AG04450 (cell line): ENCODE data around the gene RNF43. TPM values are rescaled to one million over a fixed set of nuclear protein-coding genes. Genes with fewer than 3 reads are reported as not detected.

Source experiments
- CTCF ChIA-PET: fragments of 300-600, 350-600 bp; formaldehyde crosslinking; extraction: SDS; loops from one replicate; lab custom pipeline; 2022; ENCODE audit warnings: antibody characterized with exemption, inconsistent platforms; lab: Charles Lee
- POLR2A ChIA-PET: fragments of 350-600 bp; formaldehyde crosslinking; extraction: SDS; loops from one replicate; lab custom pipeline; 2021; ENCODE audit warnings: antibody characterized with exemption, inconsistent platforms; lab: Yijun Ruan, JAX
- DNase-seq: peaks from one replicate; pipeline ENCODE4 v3.0.0-alpha.2; 2011; ENCODE audit warnings: low read depth, low spot score
- H3K27ac ChIP-seq: one replicate; pipeline ENCODE4 v1.5.1; 2012; ENCODE audit warnings: low read depth, low read length, control low read depth
- H3K27me3 ChIP-seq: one replicate; pipeline ENCODE4 v1.6.0; 2012; ENCODE audit warnings: low read length; ENCODE audit not compliant: control insufficient read depth, insufficient read depth
- H3K4me3 ChIP-seq: 2 replicates; pipeline ENCODE4 v1.5.1; 2011; ENCODE audit warnings: mild to moderate bottlenecking, low read depth, low read length, control low read depth
- H3K9me3 ChIP-seq: 2 replicates; pipeline ENCODE4 v1.5.1; 2012; ENCODE audit warnings: low read length; ENCODE audit not compliant: control insufficient read depth, insufficient read depth
- polyA plus RNA-seq: library from polyadenylated mRNA; depleted of rRNA; stranded (reverse); fragments of >200 nt; gene quantifications from 2 replicates; pipeline ENCODE4 v1.2.3, GENCODE V29; 2011
- TF ChIP-seq, protein P1 (sequence below): IDR thresholded peaks from 2 replicates; pipeline ENCODE4 v1.5.1; 2011; ENCODE audit warnings: low read depth, low read length, control low read depth, inconsistent platforms

The RNF43 gene
- polyA plus RNA-seq, 1 experiment, result not detected

DNA sequence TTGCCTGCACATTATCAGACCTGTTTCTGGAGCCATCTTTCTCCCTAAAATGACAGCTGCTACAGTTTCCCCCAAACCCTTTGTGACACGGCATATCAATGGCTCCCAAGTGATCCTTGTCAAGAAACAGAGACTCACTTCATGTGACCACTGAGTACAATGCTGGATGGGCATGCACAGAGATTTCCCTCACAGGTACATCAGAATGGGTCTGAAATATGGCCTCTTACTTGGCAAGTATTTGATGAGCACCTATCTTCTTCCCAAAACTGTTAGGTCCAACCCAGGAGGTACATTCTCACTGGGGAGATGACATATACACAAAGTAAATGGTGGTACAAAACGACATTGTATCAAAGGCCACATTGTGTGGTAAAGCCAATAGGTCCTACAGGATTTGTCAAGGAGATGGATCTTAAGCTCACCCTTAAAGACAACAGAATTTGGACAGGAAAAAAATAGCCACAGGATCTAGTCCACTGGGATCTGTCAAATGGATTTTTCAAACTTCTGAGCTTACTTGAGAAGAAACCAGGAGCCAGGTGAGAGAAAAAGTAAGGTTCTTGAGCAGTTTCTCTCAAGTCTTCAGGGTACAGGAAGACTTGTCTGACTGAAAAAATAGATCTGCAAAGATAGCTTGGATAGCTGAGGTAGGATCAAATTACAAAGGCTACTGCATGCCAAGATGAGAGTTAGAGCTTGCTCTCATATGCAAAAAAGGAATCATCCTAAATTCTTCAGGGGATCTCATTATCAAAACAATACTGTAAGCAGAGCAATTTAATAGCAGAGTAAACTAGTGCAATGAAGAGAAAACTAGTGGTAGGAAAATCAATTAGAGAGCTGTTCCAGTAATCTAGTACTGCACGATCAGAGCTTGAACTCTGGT lies 28.8 kb downstream of the RNF43 start:
- TF ChIP-seq, protein P1, sequence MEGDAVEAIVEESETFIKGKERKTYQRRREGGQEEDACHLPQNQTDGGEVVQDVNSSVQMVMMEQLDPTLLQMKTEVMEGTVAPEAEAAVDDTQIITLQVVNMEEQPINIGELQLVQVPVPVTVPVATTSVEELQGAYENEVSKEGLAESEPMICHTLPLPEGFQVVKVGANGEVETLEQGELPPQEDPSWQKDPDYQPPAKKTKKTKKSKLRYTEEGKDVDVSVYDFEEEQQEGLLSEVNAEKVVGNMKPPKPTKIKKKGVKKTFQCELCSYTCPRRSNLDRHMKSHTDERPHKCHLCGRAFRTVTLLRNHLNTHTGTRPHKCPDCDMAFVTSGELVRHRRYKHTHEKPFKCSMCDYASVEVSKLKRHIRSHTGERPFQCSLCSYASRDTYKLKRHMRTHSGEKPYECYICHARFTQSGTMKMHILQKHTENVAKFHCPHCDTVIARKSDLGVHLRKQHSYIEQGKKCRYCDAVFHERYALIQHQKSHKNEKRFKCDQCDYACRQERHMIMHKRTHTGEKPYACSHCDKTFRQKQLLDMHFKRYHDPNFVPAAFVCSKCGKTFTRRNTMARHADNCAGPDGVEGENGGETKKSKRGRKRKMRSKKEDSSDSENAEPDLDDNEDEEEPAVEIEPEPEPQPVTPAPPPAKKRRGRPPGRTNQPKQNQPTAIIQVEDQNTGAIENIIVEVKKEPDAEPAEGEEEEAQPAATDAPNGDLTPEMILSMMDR, result no peak
- Histone ChIP-seq H3K4me3 (no peak overlapping the region), H3K9me3 (no peaks in the 10 kb centered on the region), H3K27me3 (peaks cover 23% of the 10 kb centered on the region), H3K27ac (no peak overlapping the region)
- CTCF ChIA-PET, result interaction anchor here (1.0 to 1.6 kb wide), 2 partner anchors 29 to 71 kb away, joined by 5 read pairs; partner anchors contain the start of gene RNF43
- POLR2A ChIA-PET, result interaction anchor here (1.2 kb wide), 1 partner anchor 37 kb away, joined by 3 read pairs; the partner anchor contains the start of gene SUPT4H1
- DNase-seq, result no peak

DNA sequence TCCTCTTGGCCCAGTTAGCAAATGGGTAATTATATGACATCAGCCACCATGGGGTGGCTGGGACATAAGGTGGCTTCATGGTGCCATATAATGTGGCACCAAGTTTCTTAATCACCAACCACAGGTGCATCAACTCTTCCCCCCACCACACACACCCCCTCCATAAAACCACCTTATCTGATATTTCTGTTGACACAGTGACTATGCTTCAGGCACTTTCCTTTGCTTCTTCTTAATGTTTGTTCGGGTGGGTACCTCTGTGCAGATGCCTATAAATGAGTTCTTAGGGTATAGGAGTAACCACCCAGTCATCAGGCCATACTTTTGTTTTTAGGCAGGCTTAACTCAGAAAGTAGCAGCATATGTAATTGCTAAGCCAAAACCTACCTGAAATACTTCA lies 29.5 kb downstream of the RNF43 start:
- ChIA-PET POLR2A (no interaction called here), CTCF (interaction anchor here (1.6 kb wide), 1 partner anchor 71 kb away, joined by 5 read pairs; no protein-coding TSS in a partner anchor)

DNA sequence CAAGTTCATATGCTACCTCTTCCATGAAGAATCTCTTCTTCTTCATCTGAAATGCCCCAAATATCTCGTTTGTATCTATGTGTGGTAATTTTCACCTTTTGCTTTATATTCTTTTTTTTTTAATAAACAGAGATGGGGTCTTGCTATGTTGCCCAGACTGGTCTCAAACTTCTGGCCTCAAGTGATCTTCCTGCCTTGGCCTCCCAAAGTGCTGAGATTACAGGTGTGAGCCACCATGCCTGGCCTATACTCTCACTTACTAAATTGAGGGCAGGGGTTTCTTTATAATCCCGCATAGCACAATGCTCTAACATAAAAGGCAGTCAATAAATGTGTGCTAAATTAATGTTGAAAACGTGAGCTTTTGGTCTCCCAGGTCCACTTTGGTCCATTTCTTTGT lies 30.6 kb downstream of the RNF43 start:
- ChIA-PET POLR2A (no interaction called here), CTCF (no interaction called here)
- TF ChIP-seq, protein P1, result no peak
- H3K9me3 ChIP-seq, result no peaks in the 10 kb centered on the region
- H3K27me3 ChIP-seq, result peaks cover 25% of the 10 kb centered on the region
- no peak overlapping the region for H3K27ac ChIP-seq
- no peak overlapping the region for H3K4me3 ChIP-seq
- DNase-seq, result no peak

More for the DNA sequence above, 29.5 kb downstream of the RNF43 start:
- TF ChIP-seq, protein P1, result no peak
- H3K27ac ChIP-seq, result no peak overlapping the region
- no peak overlapping the region for H3K4me3 ChIP-seq
- peaks cover 23% of the 10 kb centered on the region for H3K27me3 ChIP-seq
- H3K9me3 ChIP-seq, result no peaks in the 10 kb centered on the region
- no peak for DNase-seq

DNA sequence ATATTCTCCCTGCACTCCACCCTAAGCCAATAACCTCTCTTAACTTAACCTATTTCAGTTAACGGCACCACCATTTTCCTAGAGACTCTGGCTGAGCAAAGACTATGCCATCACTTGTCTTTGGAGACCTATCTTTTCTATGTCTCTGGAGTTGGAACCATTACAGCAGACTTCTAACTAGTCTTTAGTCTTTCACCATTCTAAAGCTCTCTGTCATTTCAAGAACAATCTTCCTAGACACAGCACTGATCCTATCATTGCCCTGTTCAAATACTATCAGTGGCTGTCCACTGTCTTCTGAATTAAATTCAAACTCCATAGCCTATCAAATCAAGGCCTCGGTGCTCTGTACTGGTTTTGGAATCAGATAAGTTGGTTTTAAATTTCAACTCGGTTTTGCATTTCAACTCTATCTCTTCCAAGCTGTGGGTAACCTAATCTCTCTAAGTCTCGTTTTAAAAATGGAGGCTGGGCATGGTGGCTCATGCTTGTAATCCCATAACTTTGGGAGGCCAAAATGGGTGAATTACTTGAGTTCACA lies 31.9 kb downstream of the RNF43 start:
- DNase-seq, result no peak
- TF ChIP-seq, protein P1, result no peak
- no peak overlapping the region for H3K27ac ChIP-seq
- peaks cover 34% of the 10 kb centered on the region for H3K27me3 ChIP-seq
- POLR2A ChIA-PET, result no interaction called here
- H3K4me3 ChIP-seq, result no peak overlapping the region
- CTCF ChIA-PET, result no interaction called here
- no peaks in the 10 kb centered on the region for H3K9me3 ChIP-seq

DNA sequence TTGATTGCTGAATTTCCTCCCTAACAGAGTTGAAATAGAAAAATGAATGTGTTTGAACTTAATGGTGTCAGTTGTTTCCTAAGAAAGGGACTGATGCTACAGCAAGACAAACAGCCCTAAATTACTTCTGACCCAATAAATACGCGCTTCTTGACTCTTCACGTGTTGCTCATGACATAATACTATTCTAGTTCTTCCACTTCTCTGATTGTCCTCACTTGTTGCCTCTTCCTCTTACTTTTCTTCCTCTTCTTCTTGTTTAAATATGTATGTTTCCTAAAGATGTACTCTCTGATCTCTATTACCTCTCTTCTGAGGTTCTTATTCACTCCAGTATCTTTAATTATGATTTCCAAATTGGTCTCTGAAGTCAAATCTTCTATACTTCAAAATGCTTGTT lies 32.4 kb downstream of the RNF43 start:
- no peak for DNase-seq
- Histone ChIP-seq H3K9me3 (no peaks in the 10 kb centered on the region), H3K4me3 (no peak overlapping the region), H3K27ac (no peak overlapping the region), H3K27me3 (peaks cover 28% of the 10 kb centered on the region)
- TF ChIP-seq, protein P1, result no peak
- ChIA-PET CTCF (no interaction called here), POLR2A (no interaction called here)
